Loucy (cell line): Measurements from ENCODE around the gene DLGAP4.

Source experiments
- H2AFZ ChIP-seq: fragments of 200-600 bp; sonication (generic); 2 replicates; pipeline ENCODE4 v1.6.0; 2016; ENCODE audit warnings: antibody characterized with exemption, mild to moderate bottlenecking, low read length, moderate library complexity
- H3F3A ChIP-seq: fragments of 200-600 bp; 2 replicates; pipeline ENCODE4 v1.6.0; 2016; ENCODE audit warnings: antibody characterized with exemption, low read depth, mild to moderate bottlenecking
- H3K27me3 ChIP-seq: fragments of 200-600 bp; sonication (generic); 2 replicates; pipeline ENCODE4 v1.6.1; 2014; ENCODE audit warnings: low read length, mild to moderate bottlenecking; ENCODE audit not compliant: insufficient read depth, poor library complexity, severe bottlenecking
- H3K36me3 ChIP-seq: fragments of 200-600 bp; sonication (generic); 2 replicates; pipeline ENCODE4 v1.6.1; 2016; ENCODE audit warnings: low read length; ENCODE audit not compliant: insufficient read depth
- H3K4me1 ChIP-seq: fragments of 200-600 bp; sonication (generic); 2 replicates; pipeline ENCODE4 v1.5.1; 2014; ENCODE audit warnings: low read length, mild to moderate bottlenecking; ENCODE audit not compliant: insufficient read depth, poor library complexity, severe bottlenecking
- H3K4me2 ChIP-seq: fragments of 200-600 bp; sonication (generic); 2 replicates; pipeline ENCODE4 v1.6.0; 2014; ENCODE audit warnings: antibody characterized with exemption, low read length, low read depth, mild to moderate bottlenecking; ENCODE audit not compliant: poor library complexity, severe bottlenecking
- H3K4me3 ChIP-seq: fragments of 200-600 bp; sonication (generic); 2 replicates; pipeline ENCODE4 v1.5.1; 2014; ENCODE audit warnings: low read length, mild to moderate bottlenecking, mixed read lengths; ENCODE audit not compliant: poor library complexity, severe bottlenecking
- H3K79me2 ChIP-seq: fragments of 200-600 bp; sonication (generic); 2 replicates; pipeline ENCODE4 v1.6.1; 2014; ENCODE audit warnings: low read length; ENCODE audit not compliant: insufficient read depth
- H3K9ac ChIP-seq: fragments of 200-600 bp; sonication (generic); 2 replicates; pipeline ENCODE4 v1.6.0; 2014; ENCODE audit warnings: mild to moderate bottlenecking, low read depth, low read length, moderate library complexity; ENCODE audit not compliant: poor library complexity, severe bottlenecking
- H3K9me2 ChIP-seq: fragments of 200-600 bp; sonication (generic); replicated peaks from 2 replicates; pipeline ENCODE4 v1.6.1; 2016; ENCODE audit warnings: low read depth, low read length, mixed read lengths
- H3K9me3 ChIP-seq: fragments of 200-600 bp; sonication (generic); 2 replicates; pipeline ENCODE4 v1.6.1; 2014; ENCODE audit warnings: mild to moderate bottlenecking, antibody characterized with exemption, low read length, low read depth; ENCODE audit not compliant: insufficient read depth
- H4K20me1 ChIP-seq: fragments of 200-600 bp; sonication (generic); 2 replicates; pipeline ENCODE4 v1.6.0; 2014; ENCODE audit warnings: antibody characterized with exemption, low read length, mild to moderate bottlenecking; ENCODE audit not compliant: insufficient read depth, poor library complexity, severe bottlenecking
- CTCF ChIP-seq: fragments of 200-600 bp; sonication (generic); conservative IDR thresholded peaks from 2 replicates; pipeline ENCODE4 v1.5.1; 2014; ENCODE audit warnings: mild to moderate bottlenecking, antibody characterized with exemption, low read length
- EZH2phosphoT487 ChIP-seq: fragments of 200-600 bp; IDR thresholded peaks from 2 replicates; pipeline ENCODE4 v1.6.1; 2018; ENCODE audit warnings: antibody characterized with exemption, mild to moderate bottlenecking, moderate library complexity, borderline replicate concordance

DLGAP4 gene

GRCh38 chr20:36341331-36342020 is 35.3 kb downstream of the DLGAP4 start:
- H3K4me3 ChIP-seq = no peak overlapping the region
- H4K20me1 ChIP-seq = no peaks in the 10 kb centered on the region
- TF ChIP-seq EZH2phosphoT487 (no peak), CTCF (no peak)
- no peaks in the 10 kb centered on the region for H3K9me3 ChIP-seq
- no peak overlapping the region for H3K4me2 ChIP-seq
- H3K27me3 ChIP-seq = no peaks in the 10 kb centered on the region
- H3K4me1 ChIP-seq = no peaks in the 10 kb centered on the region
- H3F3A ChIP-seq = no peaks in the 10 kb centered on the region
- H3K36me3 ChIP-seq = no peaks in the 10 kb centered on the region
- H2AFZ ChIP-seq = no peak overlapping the region
- H3K79me2 ChIP-seq = no peaks in the 10 kb centered on the region
- no peaks in the 10 kb centered on the region for H3K9me2 ChIP-seq
- H3K9ac ChIP-seq = no peak overlapping the region

- H3K4me1 ChIP-seq = no peaks in the 10 kb centered on the region
- H4K20me1 ChIP-seq = no peaks in the 10 kb centered on the region
- H3K9me3 ChIP-seq = no peaks in the 10 kb centered on the region
- H3K4me3 ChIP-seq = no peak overlapping the region
- no peaks in the 10 kb centered on the region for H3K27me3 ChIP-seq
- TF ChIP-seq EZH2phosphoT487 = no peak
- TF ChIP-seq CTCF = no peak
- H3K79me2 ChIP-seq = no peaks in the 10 kb centered on the region
- no peaks in the 10 kb centered on the region for H3K9me2 ChIP-seq
- no peaks in the 10 kb centered on the region for H3K36me3 ChIP-seq
- H2AFZ ChIP-seq = no peak overlapping the region
- H3K4me2 ChIP-seq = no peak overlapping the region
- H3K9ac ChIP-seq = no peak overlapping the region
- H3F3A ChIP-seq = no peaks in the 10 kb centered on the region
Observed at GRCh38 chr20:36342331-36343120, 36.4 kb downstream of the DLGAP4 start.

- no peaks in the 10 kb centered on the region for H4K20me1 ChIP-seq
- TF ChIP-seq CTCF (no peak), EZH2phosphoT487 (no peak)
- no peaks in the 10 kb centered on the region for H3K27me3 ChIP-seq
- no peaks in the 10 kb centered on the region for H3F3A ChIP-seq
- no peaks in the 10 kb centered on the region for H3K4me1 ChIP-seq
- H3K79me2 ChIP-seq = no peaks in the 10 kb centered on the region
- H3K4me2 ChIP-seq = no peak overlapping the region
- H2AFZ ChIP-seq = no peak overlapping the region
- no peak overlapping the region for H3K9ac ChIP-seq
- H3K9me3 ChIP-seq = no peaks in the 10 kb centered on the region
- H3K9me2 ChIP-seq = no peaks in the 10 kb centered on the region
- H3K36me3 ChIP-seq = no peaks in the 10 kb centered on the region
- no peak overlapping the region for H3K4me3 ChIP-seq
Observed at GRCh38 chr20:36343641-36344040, 37.5 kb downstream of the DLGAP4 start.
